Stimulated activated CD4-positive, alpha-beta T cell treated with anti-CD3 and anti-CD28 coated beads, Interleukin-2, amount 100 ng/mL, for 48 hours (primary cell): ENCODE measurements around the gene CLHC1.
"Not testable (repeated sequence)": the region's sequence is repeated elsewhere in the genome, so short reads cannot be mapped to it uniquely, and the experiment has no call there.

Experiments used
- DNase-seq, 2 donors: peaks; one replicate each; pipeline ENCODE4 v3.0.0-alpha.2; 2020

The CLHC1 gene

DNA sequence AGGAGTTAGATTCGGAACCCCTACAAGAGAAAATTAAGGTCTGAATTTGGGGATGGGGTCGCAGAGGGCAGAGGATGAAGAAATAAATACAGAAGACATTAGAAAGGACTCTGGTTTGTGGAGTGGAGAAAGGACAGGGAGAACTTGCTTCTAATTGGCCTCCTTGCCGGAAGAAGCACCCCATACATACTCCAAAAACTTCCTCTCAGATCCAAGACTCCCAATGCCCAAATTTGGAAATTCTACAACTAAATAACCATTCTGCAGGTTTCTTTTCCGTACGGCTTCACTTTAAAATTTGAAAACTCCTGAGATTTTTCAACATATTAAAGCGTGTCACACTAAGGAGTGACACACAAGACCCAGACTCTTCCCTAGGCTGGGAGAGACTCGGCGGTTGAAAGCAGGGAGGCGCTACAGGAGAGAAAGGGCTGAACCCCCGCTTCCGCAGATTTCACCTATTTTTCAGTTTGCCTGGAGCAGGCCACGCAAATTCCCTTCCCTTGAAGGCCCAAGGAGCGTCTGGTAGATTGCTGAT lies 478 bp downstream of the CLHC1 start:
- DNase-seq = no peak

DNA sequence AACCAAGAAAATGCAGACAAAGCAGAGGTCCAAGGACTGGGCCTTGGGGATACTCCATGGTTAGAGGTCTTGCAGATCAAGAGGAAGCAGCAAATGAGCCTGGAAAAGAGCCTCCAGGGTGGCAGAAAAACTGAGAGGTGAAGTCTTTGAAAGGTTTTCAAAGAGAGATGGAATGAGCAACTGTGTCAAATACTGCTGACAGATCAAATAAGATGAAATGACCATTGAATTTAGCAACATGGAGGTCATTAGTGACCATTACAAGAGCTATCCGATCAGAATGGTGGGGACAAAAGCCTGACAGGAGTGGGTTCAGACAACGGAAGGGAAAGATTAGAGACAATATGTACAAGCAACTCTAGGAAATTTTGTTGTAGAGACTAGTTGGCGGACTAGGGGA lies 1.5 kb downstream of the CLHC1 start:
- DNase-seq = no peak

DNA sequence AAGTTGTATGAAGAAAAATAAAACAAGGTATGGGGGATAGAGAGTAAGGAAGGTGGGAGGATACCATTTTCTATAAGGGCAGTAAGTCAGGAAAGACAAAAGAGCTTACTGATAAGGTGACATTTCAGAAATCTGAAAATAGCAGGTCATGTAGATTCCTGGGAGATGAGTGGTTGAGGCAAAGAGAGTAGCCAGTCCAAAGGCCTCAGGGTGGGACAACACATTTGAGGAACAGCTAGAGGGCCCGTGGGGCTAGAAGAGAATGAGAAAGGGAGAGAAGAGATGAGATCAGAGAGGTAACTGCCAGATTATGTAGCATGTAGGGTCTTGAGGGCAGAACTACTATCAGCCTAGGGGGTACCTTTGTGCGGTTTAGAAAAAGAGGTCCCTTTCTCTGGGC lies 2.9 kb downstream of the CLHC1 start:
- DNase-seq = no peak

DNA sequence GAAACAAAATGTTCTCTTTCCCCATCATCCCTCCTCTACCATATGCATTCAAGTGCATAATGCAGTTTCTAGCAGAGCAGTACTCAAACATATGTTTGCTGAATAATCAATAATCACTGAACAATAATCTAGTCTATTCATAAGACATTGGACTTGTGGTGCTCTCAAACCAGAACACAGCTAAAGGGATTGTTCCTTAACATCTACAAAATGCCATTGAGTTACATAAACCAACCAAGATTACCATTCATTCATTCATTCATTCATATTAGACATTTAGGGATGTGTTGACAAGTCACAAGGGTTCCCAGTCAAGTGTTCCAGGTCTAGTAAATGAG lies 3.9 kb downstream of the CLHC1 start:
- DNase-seq = no peak

DNA sequence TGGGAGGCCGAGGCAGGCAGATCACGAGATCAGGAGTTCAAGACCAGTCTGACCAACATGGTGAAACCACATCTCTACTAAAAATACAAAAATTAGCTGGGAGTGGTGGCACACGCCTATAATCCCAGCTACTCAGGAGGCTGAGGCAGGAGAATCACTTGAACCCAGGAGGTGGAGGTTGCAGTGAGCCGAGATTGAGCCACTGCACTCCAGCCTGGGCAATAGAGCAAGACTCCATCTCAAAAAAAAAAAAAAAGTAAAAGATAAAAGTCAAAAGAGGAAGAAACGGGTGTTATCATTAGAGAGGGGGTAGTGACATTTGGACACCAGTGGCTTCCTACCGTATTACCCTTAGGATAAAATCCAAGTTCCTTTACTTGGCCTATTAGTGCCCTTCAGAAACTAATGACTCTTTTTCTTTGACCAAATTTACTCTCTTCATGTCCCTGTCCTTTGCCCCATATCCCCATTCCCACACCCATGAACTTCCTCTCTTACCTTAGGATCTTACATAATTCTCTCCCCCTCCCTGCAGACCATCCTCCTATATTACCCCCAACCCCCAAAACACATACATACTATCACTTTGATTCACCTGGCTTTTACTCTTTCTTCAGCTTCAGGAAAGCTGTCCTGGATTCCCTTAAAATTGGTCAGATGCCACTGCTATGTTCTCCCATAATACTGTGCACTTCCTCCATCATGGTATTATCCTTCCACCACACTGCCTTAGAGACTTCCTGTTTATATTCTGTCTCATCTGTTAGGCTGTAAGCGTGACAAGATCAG lies 4.5 kb downstream of the CLHC1 start:
- DNase-seq = not testable (repeated sequence)

DNA sequence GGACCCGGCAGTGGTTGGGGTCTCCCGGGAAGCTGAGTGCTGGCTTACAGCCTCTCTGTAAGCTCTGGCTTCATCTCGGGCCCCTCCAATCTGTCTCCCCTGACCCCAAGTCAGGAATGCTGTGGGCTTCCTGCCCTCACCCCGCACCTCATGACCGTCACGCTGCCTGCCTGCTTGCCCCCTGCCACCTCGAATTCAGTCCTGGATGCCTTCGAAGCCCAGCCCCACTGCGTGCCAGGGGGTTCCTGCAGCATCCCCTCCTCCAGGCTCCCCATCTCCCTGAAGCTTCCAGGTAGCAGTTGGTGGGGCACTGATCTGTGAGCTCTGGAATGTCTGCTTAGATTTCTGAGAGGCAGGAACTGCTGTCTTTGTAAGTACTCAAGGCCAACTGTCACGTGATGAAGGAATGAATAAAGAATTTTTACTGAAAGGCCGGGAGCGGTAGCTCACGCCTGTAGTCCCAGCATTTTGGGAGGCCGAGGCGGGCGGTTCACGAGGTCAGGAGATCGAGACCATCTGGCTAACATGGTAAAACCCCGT lies 6.5 kb downstream of the CLHC1 start:
- DNase-seq = no peak

DNA sequence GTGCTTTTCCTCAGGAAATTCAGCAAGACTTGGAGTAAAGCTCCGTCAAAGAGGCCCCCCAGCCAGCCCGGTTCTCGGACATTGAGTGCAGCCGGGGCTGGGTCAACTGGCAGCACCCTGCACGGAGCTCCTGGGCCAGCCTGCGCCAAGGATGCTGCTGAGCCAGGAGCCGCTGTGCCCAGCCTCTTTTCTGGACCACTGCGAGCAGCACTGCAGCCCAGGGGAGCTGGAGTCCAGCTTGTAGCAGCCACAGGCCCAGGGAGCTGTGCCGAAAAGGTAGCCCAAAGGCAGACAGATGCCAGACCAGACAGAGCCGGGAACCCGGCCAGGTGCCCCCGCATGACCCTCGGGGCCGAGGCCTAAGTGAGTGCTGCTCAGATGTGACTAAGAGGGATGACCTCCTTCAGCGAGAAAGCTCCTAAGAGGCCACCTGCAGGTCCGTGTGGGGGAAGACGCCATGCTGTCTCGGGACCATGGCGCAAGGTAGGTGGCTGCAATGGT lies 7.3 kb downstream of the CLHC1 start:
- DNase-seq = no peak

DNA sequence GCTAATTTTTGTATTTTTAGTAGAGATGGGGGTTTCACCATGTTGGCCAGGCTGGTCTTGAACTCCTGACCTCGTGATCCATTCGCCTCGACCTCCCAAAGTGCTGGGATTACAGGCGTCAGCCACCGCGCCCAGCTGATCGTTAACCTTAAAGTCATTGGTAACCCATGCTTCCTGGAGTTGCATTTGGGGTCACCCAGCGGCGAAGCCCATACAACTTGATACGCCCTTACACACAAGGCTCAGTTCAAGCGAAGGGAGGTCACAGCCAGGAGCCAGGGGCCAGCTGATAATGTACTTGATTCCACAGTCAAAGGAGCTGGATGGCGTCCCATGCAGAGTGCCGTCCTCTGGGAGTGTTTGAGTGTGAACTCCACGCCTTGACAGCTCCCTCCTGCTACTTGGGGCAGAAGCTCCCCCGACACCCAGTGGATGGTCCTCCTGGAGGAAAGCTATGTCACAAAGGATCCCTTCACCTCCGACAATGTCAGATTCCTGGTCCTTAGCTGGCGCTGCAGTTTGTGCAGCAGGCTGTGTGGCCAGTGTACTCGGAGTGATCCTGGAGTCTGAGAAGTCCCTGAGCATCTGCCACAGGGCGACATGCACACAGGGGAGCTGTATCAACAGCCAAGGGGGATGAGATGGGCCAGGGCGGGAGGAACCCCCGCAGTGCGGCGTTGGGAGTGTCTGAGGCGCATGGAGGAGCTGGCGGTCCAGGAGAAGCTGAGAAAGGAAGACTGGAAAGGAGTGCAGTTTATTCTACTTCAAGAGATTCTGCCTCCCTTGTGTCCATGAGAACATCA lies 7.9 kb downstream of the CLHC1 start:
- no peak for DNase-seq

DNA sequence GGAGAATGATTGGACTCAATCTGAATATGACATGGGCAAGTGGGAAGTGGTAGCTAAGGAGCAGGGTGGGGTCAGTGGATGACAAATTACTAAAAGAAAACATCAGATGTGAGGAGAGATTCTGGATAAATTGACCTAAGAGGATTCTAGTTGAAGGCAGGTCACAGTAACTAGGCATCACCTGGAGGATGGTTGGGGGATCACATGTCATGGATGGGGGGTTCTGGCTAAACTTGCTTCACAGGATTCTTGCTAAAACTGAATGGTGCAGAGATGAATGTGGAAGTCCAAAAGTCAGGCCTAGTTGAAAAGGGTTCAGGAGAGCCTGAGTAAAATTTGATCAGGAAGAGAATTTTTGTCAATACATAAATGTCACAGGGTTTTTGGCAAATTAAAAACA lies 18.3 kb downstream of the CLHC1 start:
- no peak for DNase-seq

DNA sequence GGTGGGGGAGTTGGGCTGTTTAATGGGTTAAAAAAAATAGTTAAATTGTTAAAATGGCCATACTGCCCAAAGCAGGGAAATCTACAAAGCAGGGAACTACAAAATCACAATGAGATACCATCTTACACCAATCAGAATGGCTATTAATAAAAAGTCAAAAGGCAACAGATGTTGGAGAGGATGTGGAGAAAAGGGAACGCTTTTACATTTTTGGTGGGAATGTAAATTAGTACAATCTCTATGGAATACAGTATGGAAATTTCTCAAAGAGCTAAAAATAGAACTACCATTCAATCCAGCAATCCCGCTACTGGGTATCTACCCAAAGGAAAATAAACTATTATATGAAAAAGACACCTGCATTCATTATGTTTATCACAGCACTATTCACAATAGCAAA lies 27.1 kb downstream of the CLHC1 start:
- DNase-seq = no peak

DNA sequence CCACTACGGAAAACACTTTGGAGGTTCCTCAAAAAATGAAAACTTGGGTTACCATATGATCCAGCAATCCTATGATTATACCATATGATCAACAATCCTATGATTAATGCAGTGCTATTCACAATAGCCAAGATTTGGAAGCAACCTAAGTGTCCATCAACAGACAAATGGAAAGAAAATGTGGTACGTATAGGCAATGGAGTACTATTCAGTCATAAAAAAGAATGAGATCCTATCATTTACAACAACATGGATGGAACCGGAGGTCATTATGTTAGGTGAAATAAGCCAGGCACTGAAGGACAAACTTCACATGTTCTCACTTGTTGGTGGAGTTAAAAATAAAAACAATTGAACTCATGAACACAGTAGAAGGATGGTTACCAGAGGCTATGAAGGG lies 27.6 kb downstream of the CLHC1 start:
- no peak for DNase-seq

DNA sequence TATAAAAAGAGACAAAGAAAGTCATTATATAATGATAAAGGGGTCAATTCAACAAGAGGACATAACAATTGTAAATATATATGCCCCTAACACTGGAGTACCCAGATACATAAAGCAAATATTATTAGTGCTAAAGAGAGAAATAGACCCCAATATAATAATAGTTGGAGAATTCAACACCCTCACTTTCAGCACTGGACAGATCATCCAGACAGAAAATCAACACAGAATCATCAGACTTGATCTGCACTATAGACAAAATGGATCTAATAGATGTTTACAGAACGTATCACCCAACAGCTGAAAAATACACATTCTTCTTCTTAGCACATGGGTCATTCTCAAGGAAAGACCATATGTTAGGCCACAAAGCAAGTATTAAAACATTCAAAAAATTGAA lies 31.7 kb downstream of the CLHC1 start:
- no peak for DNase-seq

DNA sequence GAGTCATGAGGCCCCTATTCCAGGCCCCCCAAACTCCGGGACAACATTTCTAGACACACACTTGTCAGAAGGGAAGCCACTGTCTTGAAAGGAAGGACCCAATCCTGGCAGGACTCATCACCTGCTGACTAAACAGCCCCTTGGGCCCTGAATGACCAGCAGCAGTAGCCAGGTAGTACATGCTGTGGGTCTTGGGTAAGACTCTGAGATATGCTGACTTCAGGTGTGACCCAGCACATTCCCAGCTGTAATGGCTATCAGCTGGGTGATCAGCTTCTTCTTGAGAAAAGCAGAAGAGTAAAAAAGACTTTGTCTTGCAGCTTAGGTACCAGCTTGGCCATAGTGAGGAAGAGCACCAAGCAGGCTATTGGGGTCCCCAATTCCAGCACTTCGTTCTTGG lies 35.6 kb downstream of the CLHC1 start:
- DNase-seq = no peak

DNA sequence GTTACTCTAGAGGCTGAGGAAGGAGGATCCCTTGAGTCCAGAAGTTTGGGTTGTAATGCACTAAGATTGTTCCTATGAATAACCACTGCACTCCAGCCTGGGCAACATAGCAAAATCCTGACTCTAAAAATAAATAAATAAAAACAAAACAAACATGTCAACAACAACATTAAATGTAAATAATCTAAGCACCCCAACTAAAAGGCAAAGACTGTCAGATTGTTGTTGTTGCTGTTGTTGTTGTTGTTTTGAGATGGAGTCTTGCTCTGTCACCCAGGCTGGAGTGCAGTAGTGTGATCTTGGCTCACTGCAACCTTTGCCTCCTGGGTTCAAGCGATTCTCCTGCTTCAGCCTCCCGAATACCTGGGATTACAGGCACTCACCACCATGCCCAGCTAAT lies 40.2 kb downstream of the CLHC1 start:
- DNase-seq = not testable (repeated sequence)

DNA sequence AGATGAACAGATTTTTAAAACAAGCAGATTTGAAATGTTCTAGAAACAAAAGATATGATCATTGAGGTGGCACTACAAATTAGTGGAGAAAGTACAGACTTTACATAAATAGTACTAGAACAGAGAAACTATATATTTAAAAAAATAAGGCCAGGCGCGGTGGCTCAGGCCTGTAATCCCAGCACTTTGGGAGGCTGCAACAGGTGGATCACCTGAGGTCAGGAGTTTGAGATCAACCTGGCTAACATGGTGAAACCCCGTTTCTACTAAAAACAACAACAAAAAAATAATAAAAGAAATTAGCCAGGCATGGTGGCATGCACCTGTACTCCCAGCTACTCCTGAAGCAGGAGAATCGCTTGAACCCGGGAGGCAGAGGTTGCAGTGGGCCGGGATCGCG lies 45.3 kb downstream of the CLHC1 start:
- DNase-seq = not testable (repeated sequence)

DNA sequence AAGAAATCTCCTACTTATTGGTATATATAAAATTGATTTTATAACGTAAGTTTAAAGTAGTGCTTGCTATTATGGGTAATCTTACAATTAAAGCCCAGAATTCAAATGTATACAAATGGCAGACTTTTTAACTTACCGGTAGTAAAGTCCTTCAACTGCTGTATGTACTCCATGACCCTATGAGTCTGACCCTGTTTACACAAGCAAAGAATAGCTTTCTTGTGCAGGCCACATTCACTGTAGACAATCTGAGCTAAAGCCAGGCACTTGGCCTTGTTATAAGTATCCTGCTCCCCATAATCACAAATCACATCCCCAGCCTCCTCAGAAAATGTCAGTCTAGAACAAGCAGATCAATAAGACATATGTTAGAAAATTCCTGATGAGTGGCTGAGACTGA lies 51.7 kb downstream of the CLHC1 start:
- DNase-seq = no peak

DNA sequence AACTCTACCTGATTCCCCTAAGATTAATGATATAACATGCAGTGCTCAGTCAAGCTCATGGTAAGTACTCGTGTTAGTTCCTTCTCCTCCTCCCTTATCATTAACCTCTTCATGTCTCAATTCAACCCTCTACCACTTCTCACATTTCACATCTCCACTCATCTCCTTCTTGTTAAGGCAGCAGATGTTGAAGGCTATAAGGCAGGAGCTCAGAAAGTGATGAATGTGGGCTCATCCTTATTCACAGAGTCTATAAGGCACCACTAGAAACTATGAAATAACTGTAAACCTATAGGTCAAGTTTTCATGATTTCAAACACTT lies 56.0 kb downstream of the CLHC1 start:
- no peak for DNase-seq

DNA sequence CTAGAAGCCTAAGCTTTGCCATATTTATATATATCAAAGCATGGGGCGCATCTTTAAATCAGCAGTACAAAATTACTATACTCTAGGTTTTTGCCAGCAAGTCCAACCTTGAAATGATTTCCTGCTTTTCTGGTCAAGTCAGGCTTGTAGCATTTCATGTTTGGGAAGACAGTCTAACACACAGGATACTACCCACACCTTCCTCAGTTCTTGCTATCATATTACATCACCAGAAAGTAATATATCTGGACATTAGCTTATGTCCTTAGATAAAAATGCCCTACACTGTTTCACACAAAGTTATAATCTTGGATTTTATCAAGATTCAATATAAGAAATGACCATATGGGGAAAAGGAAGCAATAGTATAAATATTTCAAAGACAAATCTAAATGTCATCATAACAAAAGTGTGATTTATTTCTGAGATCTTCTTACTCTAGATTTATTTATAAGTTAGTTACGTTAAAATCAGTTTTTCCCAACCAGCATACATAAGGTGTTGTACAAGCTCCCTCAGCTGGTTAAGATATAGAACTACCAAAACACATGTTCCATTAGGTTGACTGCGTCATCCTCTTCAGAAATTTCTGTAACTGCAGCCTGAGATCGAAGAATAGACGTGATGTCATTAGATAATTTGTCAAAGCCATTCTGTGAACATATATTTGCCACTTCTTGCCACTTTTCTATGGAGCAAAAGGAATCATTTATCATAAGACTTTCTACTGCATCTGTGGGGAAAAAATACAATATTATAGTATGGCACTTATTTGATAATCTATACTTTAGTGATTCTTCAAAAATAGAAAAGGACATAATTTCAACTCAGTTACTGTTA lies 56.6 kb downstream of the CLHC1 start:
- no peak for DNase-seq

DNA sequence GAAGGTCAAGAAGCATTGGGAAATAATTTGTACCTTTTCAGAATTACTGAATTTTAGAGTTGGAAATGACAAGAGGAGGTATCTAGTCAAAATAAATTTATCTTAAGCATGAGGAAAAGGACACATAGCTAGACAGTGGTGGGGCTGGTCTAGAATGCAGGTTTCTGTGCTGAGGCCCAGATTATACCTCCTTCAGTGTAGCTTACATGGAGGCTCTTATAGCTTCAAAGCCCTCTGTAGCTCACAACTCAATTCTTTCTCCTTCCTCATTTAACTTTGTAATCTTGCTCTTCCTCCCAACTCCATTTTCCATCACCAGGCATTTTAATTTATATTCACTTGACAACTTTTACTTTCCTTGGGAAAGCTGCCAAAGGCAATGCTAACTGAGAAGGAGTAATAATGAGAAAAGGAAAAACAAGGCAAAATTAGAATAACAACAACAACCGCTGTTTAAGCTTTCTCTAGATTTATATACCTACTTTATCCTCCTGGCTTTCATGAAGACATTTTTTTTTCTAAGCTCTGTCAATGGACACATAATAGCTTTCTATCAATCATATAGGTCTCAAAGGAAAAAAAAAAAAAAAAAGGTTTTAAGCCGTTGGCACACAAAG lies 58.5 kb downstream of the CLHC1 start:
- no peak for DNase-seq

DNA sequence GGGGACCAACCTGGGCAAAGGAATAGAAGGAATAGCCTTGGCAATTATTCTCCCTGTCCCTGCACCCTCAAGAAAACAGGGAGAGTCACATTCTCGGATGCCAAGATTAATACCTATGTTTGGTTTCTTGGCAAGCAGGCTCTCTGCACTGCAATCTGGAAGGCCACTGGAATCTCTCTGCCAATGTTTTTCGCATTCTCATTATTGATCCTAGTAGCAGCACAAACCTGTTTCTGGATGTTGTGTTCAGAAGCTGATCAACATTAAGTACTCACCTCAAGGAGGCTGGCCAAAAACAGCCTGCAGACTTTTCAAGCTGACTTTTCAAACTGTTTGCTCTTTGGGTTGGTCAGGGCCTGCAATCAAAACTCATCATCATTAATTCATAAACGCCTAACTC lies 62.2 kb downstream of the CLHC1 start:
- DNase-seq = no peak

DNA sequence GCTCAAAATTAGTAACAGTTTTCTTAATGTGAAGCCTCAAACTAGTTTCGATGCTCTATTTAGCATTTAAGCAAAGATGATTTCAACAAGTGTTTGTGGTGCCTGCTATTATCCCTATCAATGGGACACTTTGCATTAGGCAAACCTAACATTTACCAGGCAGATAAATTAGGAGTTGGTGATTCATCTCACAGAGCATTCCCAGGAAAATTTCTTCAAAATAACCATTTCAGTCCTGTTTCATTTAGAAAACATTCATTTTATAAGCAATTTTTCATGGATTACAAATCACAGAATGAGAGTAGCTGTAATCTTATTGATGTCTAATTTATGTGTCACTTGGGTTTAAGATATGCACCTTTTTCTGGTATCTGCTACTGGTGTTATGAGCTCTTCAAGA lies 62.7 kb downstream of the CLHC1 start:
- no peak for DNase-seq
